A549 (cell line): ENCODE results near the gene ARID5B. TPM values are rescaled to one million over a fixed set of nuclear protein-coding genes. Genes with fewer than 3 reads are reported as not detected.

ENCODE experiments used
- ATAC-seq, 2 experiments: fragments of 200-7000 bp in 1 of 2; fragments of >200 bp in 1 of 2; cut with Nextera tagmentation in 1 of 2; cut with Tn5 transposase in 1 of 2; 3 replicates each; pipeline versions ENCODE4 v1.8.0 to v1.9.1; 2018 to 2020; ENCODE audit warnings: mild to moderate bottlenecking in 1 of 2, moderate library complexity in 1 of 2
- CTCF ChIA-PET: fragments of 300-600 bp; sonication (Branson Sonifier 250); formaldehyde crosslinking; extraction: SDS; loops from one replicate; lab custom pipeline; 2021; ENCODE audit warnings: antibody characterized with exemption, inconsistent platforms; lab: Yijun Ruan, JAX
- POLR2A ChIA-PET: fragments of 350-600 bp; formaldehyde crosslinking; extraction: SDS; loops from one replicate; lab custom pipeline; 2021; ENCODE audit warnings: antibody characterized with exemption, inconsistent platforms; lab: Yijun Ruan, JAX
- DNase-seq, 2 experiments: peaks; one replicate each; pipeline versions ENCODE4 v3.0.0 to v3.0.0-alpha.2; 2011 to 2016; ENCODE audit warnings: low read depth in 1 of 2, low spot score in 1 of 2
- FAIRE-seq: peaks from 2 replicates; lab custom pipeline; 2011; peaks lifted over from hg19 to GRCh38; lab: Jason Lieb, UNC
- H3K27ac ChIP-seq, 2 experiments: fragments of >200 bp; sonication (Bioruptor Twin); formaldehyde crosslinking; 3 replicates each; pipeline ENCODE4 v1.5.1; 2016 to 2017
- H3K4me1 ChIP-seq: fragments of >200 bp; sonication (Bioruptor Twin); formaldehyde crosslinking; 3 replicates; pipeline ENCODE4 v1.6.1; 2016
- H3K4me2 ChIP-seq: fragments of >200 bp; sonication (Bioruptor Twin); formaldehyde crosslinking; 3 replicates; pipeline ENCODE4 v1.6.1; 2016
- H3K4me3 ChIP-seq: fragments of >200 bp; sonication (Bioruptor Twin); formaldehyde crosslinking; 3 replicates; pipeline ENCODE4 v1.5.1; 2016
- H3K9me3 ChIP-seq: fragments of >200 bp; sonication (Bioruptor Twin); formaldehyde crosslinking; 3 replicates; pipeline ENCODE4 v1.6.1; 2016
- CBX2 ChIP-seq: fragments of 200-600 bp; sonication (generic); IDR thresholded peaks from 2 replicates; pipeline ENCODE4 v1.6.1; 2016; ENCODE audit warnings: low read depth, mild to moderate bottlenecking, borderline replicate concordance
- CBX8 ChIP-seq: fragments of 200-600 bp; sonication (generic); IDR thresholded peaks from 2 replicates; pipeline ENCODE4 v1.6.1; 2016
- CEBPB ChIP-seq, 2 experiments: fragments of >200 bp in 1 of 2; sonication (Bioruptor Twin) in 1 of 2; formaldehyde crosslinking in 1 of 2; IDR thresholded peaks; 2 replicates each; pipeline ENCODE4 v1.6.1; 2012 to 2016
- CHD2 ChIP-seq: fragments of 150-350 bp; IDR thresholded peaks from 2 replicates; pipeline ENCODE4 v1.6.1; 2014; ENCODE audit warnings: low read length; ENCODE audit not compliant: partially characterized antibody
- EP300 ChIP-seq, 2 experiments: fragments of >200 bp; sonication (Bioruptor Twin); formaldehyde crosslinking; IDR thresholded peaks; 2 replicates in 1 of 2; 3 replicates in 1 of 2; pipeline ENCODE4 v1.6.1; 2016 to 2017
- FOSL2 ChIP-seq, 2 experiments: fragments of 450-650 bp in 1 of 2; fragments of >200 bp in 1 of 2; sonication (Bioruptor Twin) in 1 of 2; formaldehyde crosslinking; IDR thresholded peaks; 2 replicates each; pipeline versions ENCODE4 v1.5.0 to v1.6.1; 2016 to 2020; ENCODE audit warnings: mild to moderate bottlenecking in 1 of 2, moderate library complexity in 1 of 2
- FOXS1 ChIP-seq: fragments of 250-450 bp; sonication (Bioruptor Pico); IDR thresholded peaks from 2 replicates; pipeline ENCODE4 v1.5.0; 2020; ENCODE audit warnings: mild to moderate bottlenecking, moderate library complexity
- GATA3 ChIP-seq: IDR thresholded peaks from 2 replicates; pipeline ENCODE4 v1.6.1; 2012; ENCODE audit warnings: borderline replicate concordance
- HDAC2 ChIP-seq: fragments of 200-600 bp; sonication (generic); IDR thresholded peaks from 2 replicates; pipeline ENCODE4 v1.6.1; 2016
- HOXA7 ChIP-seq: fragments of 250-450 bp; sonication (Bioruptor Pico); IDR thresholded peaks from 2 replicates; pipeline ENCODE4 v1.5.0; 2020; ENCODE audit warnings: mild to moderate bottlenecking, moderate library complexity
- HOXB5 ChIP-seq: fragments of 250-450 bp; sonication (Bioruptor Pico); IDR thresholded peaks from 2 replicates; pipeline ENCODE4 v1.5.0; 2020; ENCODE audit warnings: mild to moderate bottlenecking, moderate library complexity
- JUN ChIP-seq, 2 experiments: fragments of >200 bp; sonication (Bioruptor Twin); formaldehyde crosslinking; IDR thresholded peaks; 2 replicates in 1 of 2; 3 replicates in 1 of 2; pipeline ENCODE4 v1.6.1; 2016 to 2017
- KDM5A ChIP-seq: fragments of 200-600 bp; sonication (generic); IDR thresholded peaks from 2 replicates; pipeline ENCODE4 v1.6.1; 2016; ENCODE audit warnings: antibody characterized with exemption, mild to moderate bottlenecking
- MAFK ChIP-seq: fragments of 450-650 bp; IDR thresholded peaks from 2 replicates; pipeline ENCODE4 v1.6.1; 2014; ENCODE audit not compliant: partially characterized antibody
- MYC ChIP-seq: IDR thresholded peaks from 2 replicates; pipeline ENCODE4 v1.6.1; 2012; ENCODE audit warnings: mild to moderate bottlenecking, inconsistent platforms, low read length, improper control_type of control experiment, borderline replicate concordance
- NFE2L2 ChIP-seq: fragments of 150-350 bp; conservative IDR thresholded peaks from 2 replicates; pipeline ENCODE4 v1.6.1; 2014; ENCODE audit warnings: low read length
- NPAS2 ChIP-seq: fragments of 250-450 bp; sonication (Bioruptor Pico); IDR thresholded peaks from 2 replicates; pipeline ENCODE4 v1.8.0; 2022; ENCODE audit warnings: mild to moderate bottlenecking, moderate library complexity, borderline replicate concordance
- PHF8 ChIP-seq: fragments of 200-600 bp; sonication (generic); IDR thresholded peaks from 2 replicates; pipeline ENCODE4 v1.6.1; 2016; ENCODE audit warnings: low read depth, mild to moderate bottlenecking, antibody characterized with exemption, moderate library complexity, borderline replicate concordance
- RAD21 ChIP-seq, 2 experiments: fragments of >200 bp in 1 of 2; sonication (Bioruptor Twin) in 1 of 2; formaldehyde crosslinking in 1 of 2; IDR thresholded peaks in 1 of 2; conservative IDR thresholded peaks in 1 of 2; 2 replicates in 1 of 2; 3 replicates in 1 of 2; pipeline ENCODE4 v1.6.1; 2012 to 2018; ENCODE audit warnings: inconsistent platforms in 1 of 2
- RCOR1 ChIP-seq: fragments of 150-350 bp; IDR thresholded peaks from 2 replicates; pipeline ENCODE4 v1.6.1; 2014; ENCODE audit warnings: antibody characterized with exemption, low read length, low read depth
- RNF2 ChIP-seq: fragments of 200-600 bp; sonication (generic); IDR thresholded peaks from 2 replicates; pipeline ENCODE4 v1.6.1; 2016; ENCODE audit warnings: low read depth, mild to moderate bottlenecking, antibody characterized with exemption, moderate library complexity, borderline replicate concordance
- SMC3 ChIP-seq: fragments of >200 bp; sonication (Bioruptor Twin); formaldehyde crosslinking; IDR thresholded peaks from 3 replicates; pipeline ENCODE4 v1.6.1; 2018; ENCODE audit warnings: inconsistent platforms
- SREBF2 ChIP-seq: fragments of 450-650 bp; IDR thresholded peaks from 2 replicates; pipeline ENCODE4 v1.6.1; 2014; ENCODE audit warnings: mild to moderate bottlenecking, moderate library complexity
- TP53 ChIP-seq: fragments of 250-450 bp; sonication (Bioruptor Pico); IDR thresholded peaks from 2 replicates; pipeline ENCODE4 v1.5.0; 2021; ENCODE audit warnings: mild to moderate bottlenecking, moderate library complexity
- ZNF302 ChIP-seq: fragments of 250-450 bp; sonication (Bioruptor Pico); IDR thresholded peaks from 2 replicates; pipeline ENCODE4 v1.9.0; 2021; ENCODE audit warnings: inconsistent platforms, mild to moderate bottlenecking, moderate library complexity
- ZSCAN20 ChIP-seq: fragments of 250-450 bp; sonication (Bioruptor Pico); IDR thresholded peaks from 2 replicates; pipeline ENCODE4 v1.8.0; 2022; ENCODE audit warnings: mild to moderate bottlenecking, moderate library complexity
- WGBS: methylation state at CpG from one replicate; pipeline ENCODE4 v1.1.6; 2017; ENCODE audit errors: missing lambda C conversion rate; 5-methylcytosine and 5-hydroxymethylcytosine counted together
- polyA plus RNA-seq, 4 experiments: library from polyadenylated mRNA; depleted of rRNA in 3 of 4; stranded (reverse); fragments of >200 nt; fragmentation: RNase III in 1 of 4; extraction: RNeasy Plus Mini Kit Qiagen cat#74134 plus additional on column Dnase treatment in 1 of 4; gene quantifications; 2 replicates in 3 of 4; 3 replicates in 1 of 4; pipeline ENCODE4 v1.2.3, GENCODE V29; 2011 to 2017
- TF ChIP-seq, protein P1 (sequence below): IDR thresholded peaks from 2 replicates; pipeline ENCODE4 v1.6.1; 2012
- TF ChIP-seq, protein P2 (sequence below): fragments of 450-650 bp; IDR thresholded peaks from 2 replicates; pipeline ENCODE4 v1.6.1; 2014; ENCODE audit warnings: antibody characterized with exemption
- TF ChIP-seq, protein P3 (sequence below): fragments of >200 bp; sonication (Bioruptor Twin); formaldehyde crosslinking; IDR thresholded peaks from 3 replicates; pipeline ENCODE4 v1.5.1; 2016
- TF ChIP-seq, protein P4 (sequence below): fragments of 250-450 bp; sonication (Bioruptor Pico); IDR thresholded peaks from 2 replicates; pipeline ENCODE4 v1.5.0; 2020; ENCODE audit warnings: low read depth, mild to moderate bottlenecking, moderate library complexity

The ARID5B gene
- polyA plus RNA-seq, 2 of the 4 experiments (the other 2 are of a cell fraction) = 0.75 to 1.6 TPM

DNA sequence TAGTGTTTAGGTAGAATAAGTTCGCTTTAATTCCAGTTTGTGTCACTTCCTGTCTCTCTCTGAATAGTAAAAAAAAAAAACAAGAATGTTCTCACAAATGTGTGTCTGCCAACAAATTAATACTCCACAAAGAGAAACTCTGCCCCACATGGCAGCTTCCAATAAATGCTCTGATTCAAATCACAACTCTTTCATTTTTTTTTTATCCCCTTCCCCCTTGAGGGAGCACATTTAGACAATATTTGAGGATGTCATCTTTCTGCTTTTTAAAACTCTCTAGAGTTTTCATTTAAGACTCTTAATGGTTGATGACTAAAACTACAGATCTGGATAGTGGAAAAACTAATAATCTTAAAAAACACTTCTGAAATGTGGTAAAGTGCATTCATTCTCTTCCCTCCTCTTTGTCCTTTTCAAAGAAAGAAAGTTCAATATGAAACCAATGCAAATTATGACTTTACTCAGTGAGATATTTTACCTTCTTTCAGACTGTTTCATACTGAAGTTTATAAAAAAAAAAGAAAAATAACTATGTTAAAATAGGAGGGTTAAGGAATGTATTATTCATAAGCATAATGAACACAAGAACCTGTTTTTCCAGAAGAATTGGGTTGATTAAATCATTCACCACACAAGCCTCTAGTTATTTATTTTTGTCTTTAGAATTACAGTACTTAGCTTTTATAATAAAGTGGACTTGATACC is 42.3 kb downstream of the ARID5B start:
- 78% methylated on average over 1 of the region's 1 CpG for WGBS
- ATAC-seq (no peak), FAIRE-seq (no peak), DNase-seq (no peak)
- Histone ChIP-seq H3K4me1 (peaks cover 14% of the 10 kb centered on the region), H3K4me2 (no peak overlapping the region), H3K4me3 (no peak overlapping the region), H3K27ac (no peak overlapping the region), H3K9me3 (no peaks in the 10 kb centered on the region)
- POLR2A ChIA-PET = no interaction called here
- CTCF ChIA-PET = interaction anchor here (0.6 to 1.6 kb wide), 3 partner anchors 10 to 40 kb away, joined by 3 to 5 read pairs (median 3); no protein-coding TSS in a partner anchor
- TF ChIP-seq PHF8 = no peak
- no peak for TF ChIP-seq EP300 (IDR thresholded peaks at IDR 0.05)
- no peak for TF ChIP-seq CBX2
- TF ChIP-seq CBX8 = no peak
- no peak for TF ChIP-seq GATA3
- no peak for TF ChIP-seq ZSCAN20 (CRISPR knock-in tag)
- no peak for TF ChIP-seq CEBPB (IDR thresholded peaks at IDR 0.05)
- TF ChIP-seq, protein P1, sequence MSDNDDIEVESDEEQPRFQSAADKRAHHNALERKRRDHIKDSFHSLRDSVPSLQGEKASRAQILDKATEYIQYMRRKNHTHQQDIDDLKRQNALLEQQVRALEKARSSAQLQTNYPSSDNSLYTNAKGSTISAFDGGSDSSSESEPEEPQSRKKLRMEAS = no peak
- no peak for TF ChIP-seq HOXA7
- no peak for TF ChIP-seq RAD21 (conservative IDR thresholded peaks at IDR 0.05 in 1 of 2, IDR thresholded peaks at IDR 0.05 in 1 of 2)
- no peak for TF ChIP-seq NPAS2 (CRISPR knock-in tag)
- TF ChIP-seq SMC3 = no peak
- no peak for TF ChIP-seq RCOR1

DNA sequence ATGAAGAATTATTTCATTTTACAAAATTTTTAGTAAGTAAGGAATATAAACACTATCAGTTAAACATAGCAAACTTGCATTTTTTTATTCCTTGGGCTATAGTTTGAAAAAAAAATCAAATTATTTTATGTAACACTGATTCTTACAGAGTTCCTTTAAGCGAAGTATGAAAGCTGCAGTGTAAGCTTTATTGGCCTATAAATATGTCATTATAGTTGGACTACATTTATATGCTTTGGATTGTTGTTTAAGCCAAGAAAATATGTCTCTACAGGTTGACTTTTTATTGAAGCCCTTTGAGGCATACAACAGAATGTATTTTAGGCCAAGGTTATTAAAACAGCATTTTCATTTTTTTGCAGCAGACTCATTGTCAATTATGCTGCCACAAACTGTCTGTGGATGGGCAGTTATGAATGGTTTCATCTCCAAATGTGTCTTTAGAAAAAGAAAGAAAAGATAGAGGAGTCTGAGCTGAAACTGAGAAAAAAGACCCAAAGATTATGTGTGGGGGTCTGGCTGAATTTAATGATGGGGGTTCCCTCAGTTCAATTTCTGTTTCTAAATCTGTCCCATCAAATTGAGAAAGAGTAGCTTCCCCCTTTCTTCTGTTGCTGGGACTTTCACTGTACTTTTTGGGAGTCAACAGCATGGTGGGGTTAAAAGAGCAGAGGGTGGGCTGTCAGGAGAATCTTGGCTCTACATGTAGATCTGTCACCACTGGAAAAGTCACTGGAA is 43.1 kb downstream of the ARID5B start:
- CTCF ChIA-PET = interaction anchor here (0.9 to 1.6 kb wide), 5 partner anchors 9 to 109 kb away, joined by 3 to 5 read pairs (median 3); no protein-coding TSS in a partner anchor
- 85% methylated on average over 1 of the region's 1 CpG for WGBS
- FAIRE-seq = no peak

DNA sequence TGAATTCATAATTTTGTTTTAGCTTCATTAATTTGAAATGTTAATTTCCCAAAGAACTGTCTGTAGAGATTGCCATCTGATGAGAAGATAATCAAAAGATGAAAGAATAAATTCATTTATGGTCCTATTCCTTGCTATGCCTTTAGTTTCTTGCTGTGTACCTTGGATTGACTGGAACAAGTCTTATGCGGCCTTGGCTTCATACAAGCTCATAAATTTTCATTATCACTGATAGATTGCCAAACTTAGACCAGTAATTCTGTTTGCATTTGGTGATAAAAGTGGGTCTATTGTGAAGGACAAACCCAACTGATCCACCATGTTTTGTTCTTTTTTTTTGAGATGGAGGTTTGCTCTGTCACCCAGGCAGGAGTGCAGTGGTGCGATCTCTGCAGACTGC is 48.2 kb downstream of the ARID5B start:
- ATAC-seq = no peak
- Histone ChIP-seq H3K4me2 (no peak overlapping the region), H3K27ac (no peak overlapping the region), H3K9me3 (no peaks in the 10 kb centered on the region), H3K4me1 (no peaks in the 10 kb centered on the region), H3K4me3 (no peak overlapping the region)
- WGBS = 96% methylated on average over 2 of the region's 2 CpGs
- ChIA-PET POLR2A (no interaction called here), CTCF (interaction anchor here (0.6 to 1.6 kb wide), 4 partner anchors 21 to 296 kb away, joined by 3 to 5 read pairs (median 3); no protein-coding TSS in a partner anchor)
- no peak for DNase-seq
- FAIRE-seq = no peak
- TF ChIP-seq ZSCAN20 (CRISPR knock-in tag) (no peak), MYC (no peak), FOXS1 (no peak), KDM5A (no peak), TP53 (CRISPR knock-in tag) (no peak), MAFK (no peak), HOXB5 (CRISPR knock-in tag) (no peak), ZNF302 (CRISPR knock-in tag) (no peak), NFE2L2 (no peak), CHD2 (no peak), JUN (IDR thresholded peaks at IDR 0.05) (no peak), HDAC2 (no peak), SREBF2 (no peak), CEBPB (IDR thresholded peaks at IDR 0.05) (no peak), EP300 (IDR thresholded peaks at IDR 0.05) (no peak), RNF2 (no peak)
- TF ChIP-seq, protein P2, sequence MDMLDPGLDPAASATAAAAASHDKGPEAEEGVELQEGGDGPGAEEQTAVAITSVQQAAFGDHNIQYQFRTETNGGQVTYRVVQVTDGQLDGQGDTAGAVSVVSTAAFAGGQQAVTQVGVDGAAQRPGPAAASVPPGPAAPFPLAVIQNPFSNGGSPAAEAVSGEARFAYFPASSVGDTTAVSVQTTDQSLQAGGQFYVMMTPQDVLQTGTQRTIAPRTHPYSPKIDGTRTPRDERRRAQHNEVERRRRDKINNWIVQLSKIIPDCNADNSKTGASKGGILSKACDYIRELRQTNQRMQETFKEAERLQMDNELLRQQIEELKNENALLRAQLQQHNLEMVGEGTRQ = no peak
- TF ChIP-seq, protein P1 = no peak
- TF ChIP-seq, protein P3, sequence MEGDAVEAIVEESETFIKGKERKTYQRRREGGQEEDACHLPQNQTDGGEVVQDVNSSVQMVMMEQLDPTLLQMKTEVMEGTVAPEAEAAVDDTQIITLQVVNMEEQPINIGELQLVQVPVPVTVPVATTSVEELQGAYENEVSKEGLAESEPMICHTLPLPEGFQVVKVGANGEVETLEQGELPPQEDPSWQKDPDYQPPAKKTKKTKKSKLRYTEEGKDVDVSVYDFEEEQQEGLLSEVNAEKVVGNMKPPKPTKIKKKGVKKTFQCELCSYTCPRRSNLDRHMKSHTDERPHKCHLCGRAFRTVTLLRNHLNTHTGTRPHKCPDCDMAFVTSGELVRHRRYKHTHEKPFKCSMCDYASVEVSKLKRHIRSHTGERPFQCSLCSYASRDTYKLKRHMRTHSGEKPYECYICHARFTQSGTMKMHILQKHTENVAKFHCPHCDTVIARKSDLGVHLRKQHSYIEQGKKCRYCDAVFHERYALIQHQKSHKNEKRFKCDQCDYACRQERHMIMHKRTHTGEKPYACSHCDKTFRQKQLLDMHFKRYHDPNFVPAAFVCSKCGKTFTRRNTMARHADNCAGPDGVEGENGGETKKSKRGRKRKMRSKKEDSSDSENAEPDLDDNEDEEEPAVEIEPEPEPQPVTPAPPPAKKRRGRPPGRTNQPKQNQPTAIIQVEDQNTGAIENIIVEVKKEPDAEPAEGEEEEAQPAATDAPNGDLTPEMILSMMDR = no peak

More for the DNA sequence above, 43.1 kb downstream of the ARID5B start:
- POLR2A ChIA-PET = no interaction called here
- ATAC-seq = no peak
- Histone ChIP-seq H3K9me3 (no peaks in the 10 kb centered on the region), H3K27ac (no peak overlapping the region), H3K4me2 (no peak overlapping the region), H3K4me3 (no peak overlapping the region)
- no peak for DNase-seq
- TF ChIP-seq HOXA7 (no peak), FOSL2 (IDR thresholded peaks at IDR 0.05) (no peak), FOSL2 (CRISPR knock-in tag; IDR thresholded peaks at IDR 0.05) (no peak), TP53 (CRISPR knock-in tag) (no peak), PHF8 (no peak), SREBF2 (no peak)
- TF ChIP-seq, protein P4, sequence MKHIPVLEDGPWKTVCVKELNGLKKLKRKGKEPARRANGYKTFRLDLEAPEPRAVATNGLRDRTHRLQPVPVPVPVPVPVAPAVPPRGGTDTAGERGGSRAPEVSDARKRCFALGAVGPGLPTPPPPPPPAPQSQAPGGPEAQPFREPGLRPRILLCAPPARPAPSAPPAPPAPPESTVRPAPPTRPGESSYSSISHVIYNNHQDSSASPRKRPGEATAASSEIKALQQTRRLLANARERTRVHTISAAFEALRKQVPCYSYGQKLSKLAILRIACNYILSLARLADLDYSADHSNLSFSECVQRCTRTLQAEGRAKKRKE (CRISPR knock-in tag) = no peak
- TF ChIP-seq, all 56 proteins: peak for 0
- peaks cover 6% of the 10 kb centered on the region; the same call in 1 of the 3 replicates for H3K4me1 ChIP-seq
